ENCODE data around the gene EPAS1. TPM values are rescaled to one million over a fixed set of nuclear protein-coding genes. Genes with fewer than 3 reads are reported as not detected.

The EPAS1 gene
- polyA plus RNA-seq, 4 donors = 39.2 to 62.4 (median 43.0) TPM

DNA sequence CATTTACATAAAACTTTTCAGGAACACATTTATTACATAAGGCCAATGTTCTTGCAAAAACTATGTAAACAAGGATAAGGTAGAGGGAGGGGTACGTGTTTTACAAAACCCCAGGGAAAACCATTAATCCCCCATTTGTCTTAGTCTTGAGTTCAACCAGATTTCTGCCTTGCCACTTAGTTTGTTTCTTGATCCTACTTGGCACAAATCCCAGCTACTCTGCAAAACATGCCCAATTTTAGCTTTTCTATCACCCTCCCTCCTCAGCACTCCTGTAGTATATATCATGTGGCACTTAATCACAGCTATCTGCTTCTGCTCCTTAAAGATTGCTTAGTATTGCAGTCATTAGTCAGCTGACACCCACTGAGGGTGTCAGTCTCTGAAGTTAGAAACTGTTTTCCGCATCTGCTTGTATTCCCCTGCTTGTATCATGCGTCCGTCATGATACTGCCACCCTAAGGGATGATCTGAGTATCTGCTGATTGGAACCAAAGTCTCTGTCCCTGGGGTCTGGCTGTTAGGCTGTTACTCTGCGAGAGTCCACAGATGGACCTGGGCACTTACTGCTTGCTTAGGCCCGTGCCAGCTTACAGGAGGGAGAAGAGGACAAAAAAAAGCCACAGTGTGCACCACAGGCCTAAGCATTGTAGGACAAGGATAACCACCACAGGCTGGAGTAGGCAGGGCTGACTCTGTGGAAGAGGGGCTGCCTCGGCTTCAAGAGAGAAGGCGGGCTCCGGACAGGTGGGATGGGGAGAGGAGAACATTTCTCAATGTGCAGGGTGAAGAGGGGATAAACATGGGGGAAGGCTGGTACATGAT is 82.2 kb downstream of the EPAS1 start:
- DNase-seq (ENCODE audit: low read depth in 4 of 4, low spot score in 2 of 4) = no peak

DNA sequence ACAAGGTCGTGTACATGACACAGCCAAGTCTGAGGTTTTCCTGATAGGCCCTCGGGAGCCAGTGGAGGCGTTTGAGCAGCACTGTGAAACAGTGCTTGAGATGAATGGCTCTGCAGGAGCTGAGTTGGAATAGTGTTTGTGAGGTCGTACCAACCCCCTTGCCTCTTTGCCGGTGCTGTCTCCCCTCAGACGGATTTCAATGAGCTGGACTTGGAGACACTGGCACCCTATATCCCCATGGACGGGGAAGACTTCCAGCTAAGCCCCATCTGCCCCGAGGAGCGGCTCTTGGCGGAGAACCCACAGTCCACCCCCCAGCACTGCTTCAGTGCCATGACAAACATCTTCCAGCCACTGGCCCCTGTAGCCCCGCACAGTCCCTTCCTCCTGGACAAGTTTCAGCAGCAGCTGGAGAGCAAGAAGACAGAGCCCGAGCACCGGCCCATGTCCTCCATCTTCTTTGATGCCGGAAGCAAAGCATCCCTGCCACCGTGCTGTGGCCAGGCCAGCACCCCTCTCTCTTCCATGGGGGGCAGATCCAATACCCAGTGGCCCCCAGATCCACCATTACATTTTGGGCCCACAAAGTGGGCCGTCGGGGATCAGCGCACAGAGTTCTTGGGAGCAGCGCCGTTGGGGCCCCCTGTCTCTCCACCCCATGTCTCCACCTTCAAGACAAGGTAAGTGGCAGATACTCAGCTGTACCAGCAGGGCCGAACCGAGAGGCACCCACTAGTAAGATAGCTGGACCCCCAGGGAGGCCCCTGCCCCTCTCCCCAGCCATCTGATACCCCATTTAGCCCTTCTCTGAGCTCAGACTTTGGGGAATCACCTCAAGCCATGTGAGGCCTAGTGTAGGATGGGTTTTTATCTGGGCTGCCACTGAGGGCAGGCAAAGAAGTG is 83.1 kb downstream of the EPAS1 start:
- DNase-seq (ENCODE audit: low read depth in 4 of 4, low spot score in 2 of 4) = no peak

- no peak for DNase-seq (ENCODE audit: low read depth in 4 of 4, low spot score in 2 of 4)
Measured at GRCh38 chr2:46381263-46381849, 84.1 kb downstream of the EPAS1 start.

GRCh38 chr2:46381871-46382270 is 84.7 kb downstream of the EPAS1 start:
- no peak for DNase-seq (ENCODE audit: low read depth in 4 of 4, low spot score in 2 of 4)

DNA sequence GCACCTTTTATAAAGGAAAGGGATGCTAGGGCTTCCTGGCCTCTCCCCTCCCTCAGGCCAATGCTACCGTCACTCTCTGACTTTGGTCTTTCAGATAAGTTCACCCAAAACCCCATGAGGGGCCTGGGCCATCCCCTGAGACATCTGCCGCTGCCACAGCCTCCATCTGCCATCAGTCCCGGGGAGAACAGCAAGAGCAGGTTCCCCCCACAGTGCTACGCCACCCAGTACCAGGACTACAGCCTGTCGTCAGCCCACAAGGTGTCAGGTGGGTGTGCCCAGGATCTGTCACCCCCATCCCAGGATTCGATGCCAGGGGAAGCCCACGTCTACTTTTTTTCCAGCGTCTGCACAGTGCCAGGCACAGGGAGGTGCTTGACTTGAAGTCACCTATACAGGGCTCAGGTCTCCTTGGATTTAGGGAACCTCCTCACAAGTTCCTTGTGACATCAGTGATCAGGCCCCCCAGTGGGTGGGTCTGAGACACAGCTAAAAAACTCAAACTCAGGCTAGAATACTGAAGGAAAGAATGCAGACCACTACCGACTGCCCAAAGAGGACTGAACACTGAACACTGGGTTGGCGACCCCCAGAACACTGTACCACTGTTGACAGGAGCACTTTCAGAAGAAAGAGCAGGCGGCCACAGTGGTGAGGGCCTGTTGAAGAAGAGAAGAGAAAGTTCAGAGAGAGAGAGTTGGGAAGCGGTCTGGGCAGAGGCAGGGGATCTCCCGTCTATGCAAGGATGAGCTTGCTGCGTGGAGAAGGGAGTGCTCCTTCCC is 85.3 kb downstream of the EPAS1 start:
- no peak for DNase-seq (ENCODE audit: low read depth in 4 of 4, low spot score in 2 of 4)

- no peak for DNase-seq (ENCODE audit: low read depth in 4 of 4, low spot score in 2 of 4)
Measured at GRCh38 chr2:46383113-46383395, 85.8 kb downstream of the EPAS1 start.

DNA sequence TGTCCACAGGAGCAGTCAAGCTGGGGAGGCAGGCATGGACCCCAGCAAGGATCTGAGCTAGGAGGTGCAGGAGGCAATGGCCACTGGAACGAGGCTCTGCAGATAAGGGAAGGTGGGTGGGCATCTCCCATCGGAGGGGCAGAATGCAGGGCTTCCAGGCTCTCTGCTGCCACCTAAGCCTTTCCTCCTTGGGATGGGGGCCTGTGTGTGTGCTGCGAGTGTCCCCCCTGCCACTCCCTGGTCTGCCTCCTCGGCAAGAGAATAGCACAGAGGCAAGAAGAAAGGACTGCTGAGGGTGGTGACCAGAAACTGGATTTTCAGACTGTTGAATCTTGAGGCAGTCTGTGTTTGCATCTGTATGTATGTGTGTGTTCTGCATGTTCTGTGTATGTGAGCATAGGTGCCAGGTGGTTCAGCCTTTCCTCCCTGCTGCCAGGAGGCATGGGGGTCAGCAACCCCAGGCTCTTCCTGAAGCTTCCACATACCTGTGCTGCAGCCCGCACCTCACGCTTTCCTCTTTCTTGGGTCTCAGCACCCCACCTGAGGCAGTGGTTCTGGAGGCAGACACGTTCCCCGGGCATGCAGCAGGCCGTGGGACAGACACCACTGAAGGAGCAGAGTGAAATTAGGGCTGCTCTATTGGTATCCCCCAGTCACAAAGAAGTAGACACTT is 86.7 kb downstream of the EPAS1 start:
- no peak for DNase-seq (ENCODE audit: low read depth in 4 of 4, low spot score in 2 of 4)

- DNase-seq (ENCODE audit: low read depth in 4 of 4, low spot score in 2 of 4) = no peak
Measured at GRCh38 chr2:46384457-46384815, 87.2 kb downstream of the EPAS1 start.

DNA sequence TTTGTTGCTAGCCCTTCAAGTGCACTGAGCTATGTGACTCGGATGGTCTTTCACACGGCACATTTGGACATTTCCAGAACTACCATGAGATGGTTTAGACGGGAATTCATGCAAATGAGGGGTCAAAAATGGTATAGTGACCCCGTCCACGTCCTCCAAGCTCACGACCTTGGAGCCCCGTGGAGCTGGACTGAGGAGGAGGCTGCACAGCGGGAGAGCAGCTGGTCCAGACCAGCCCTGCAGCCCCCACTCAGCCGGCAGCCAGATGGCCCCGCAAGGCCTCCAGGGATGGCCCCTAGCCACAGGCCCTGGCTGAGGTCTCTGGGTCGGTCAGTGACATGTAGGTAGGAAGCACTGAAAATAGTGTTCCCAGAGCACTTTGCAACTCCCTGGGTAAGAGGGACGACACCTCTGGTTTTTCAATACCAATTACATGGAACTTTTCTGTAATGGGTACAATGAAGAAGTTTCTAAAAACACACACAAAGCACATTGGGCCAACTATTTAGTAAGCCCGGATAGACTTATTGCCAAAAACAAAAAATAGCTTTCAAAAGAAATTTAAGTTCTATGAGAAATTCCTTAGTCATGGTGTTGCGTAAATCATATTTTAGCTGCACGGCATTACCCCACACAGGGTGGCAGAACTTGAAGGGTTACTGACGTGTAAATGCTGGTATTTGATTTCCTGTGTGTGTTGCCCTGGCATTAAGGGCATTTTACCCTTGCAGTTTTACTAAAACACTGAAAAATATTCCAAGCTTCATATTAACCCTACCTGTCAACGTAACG is 88.8 kb downstream of the EPAS1 start:
- no peak for DNase-seq (ENCODE audit: low read depth in 4 of 4, low spot score in 2 of 4)

DNA sequence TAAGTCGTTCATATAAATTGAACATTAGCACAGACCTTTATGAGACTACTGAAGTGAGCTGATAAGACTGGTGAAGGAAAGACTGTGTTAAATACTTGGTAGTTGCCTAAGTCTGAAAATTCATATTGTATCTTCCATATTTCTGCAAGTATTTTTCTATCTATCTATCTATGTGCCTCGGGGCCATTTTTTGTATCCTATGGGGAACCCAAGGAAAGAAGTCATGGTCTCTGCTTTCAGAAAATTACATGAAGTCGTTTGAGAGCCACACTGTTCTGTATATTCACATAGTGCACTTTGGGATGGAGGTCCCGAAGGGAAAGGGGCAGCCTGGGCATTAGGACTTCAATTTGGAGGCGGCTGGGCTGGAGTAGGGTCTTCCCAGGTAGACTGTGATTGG is 89.6 kb downstream of the EPAS1 start:
- no peak for DNase-seq (ENCODE audit: low read depth in 4 of 4, low spot score in 2 of 4)

- DNase-seq (ENCODE audit: low read depth in 4 of 4, low spot score in 2 of 4) = no peak
Measured at GRCh38 chr2:46387292-46387691, 90.1 kb downstream of the EPAS1 start.

DNA sequence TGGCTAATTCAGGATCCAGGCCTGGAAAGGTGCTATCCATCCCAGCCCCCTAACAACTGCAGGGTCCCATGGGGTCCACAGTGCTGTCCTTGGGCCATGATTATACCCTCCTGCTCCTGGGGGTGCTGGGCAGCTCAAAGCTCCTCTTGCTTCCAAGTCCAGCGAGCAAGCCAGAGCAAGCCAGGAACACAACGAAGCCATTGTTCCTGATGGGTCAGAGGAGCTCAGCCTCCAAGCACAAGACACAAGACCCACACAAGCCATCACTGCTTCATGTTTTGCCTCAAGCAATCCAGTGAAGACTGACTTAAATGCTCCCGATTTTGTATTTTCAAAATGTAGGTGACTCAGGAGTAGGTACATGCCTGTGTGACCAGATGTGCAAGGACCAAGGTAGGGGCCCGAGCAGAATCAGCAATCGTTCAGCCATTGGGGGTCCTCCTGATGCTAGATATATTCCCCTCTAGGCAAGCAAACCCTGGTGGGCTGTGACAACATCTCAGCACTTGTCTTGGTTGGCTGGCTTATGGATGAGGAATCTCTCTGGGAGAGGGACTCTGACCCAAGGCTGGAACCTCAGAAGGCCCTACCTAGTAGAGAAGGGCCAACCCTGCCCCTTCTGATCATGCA is 90.8 kb downstream of the EPAS1 start:
- no peak for DNase-seq (ENCODE audit: low read depth in 4 of 4, low spot score in 2 of 4)

DNA sequence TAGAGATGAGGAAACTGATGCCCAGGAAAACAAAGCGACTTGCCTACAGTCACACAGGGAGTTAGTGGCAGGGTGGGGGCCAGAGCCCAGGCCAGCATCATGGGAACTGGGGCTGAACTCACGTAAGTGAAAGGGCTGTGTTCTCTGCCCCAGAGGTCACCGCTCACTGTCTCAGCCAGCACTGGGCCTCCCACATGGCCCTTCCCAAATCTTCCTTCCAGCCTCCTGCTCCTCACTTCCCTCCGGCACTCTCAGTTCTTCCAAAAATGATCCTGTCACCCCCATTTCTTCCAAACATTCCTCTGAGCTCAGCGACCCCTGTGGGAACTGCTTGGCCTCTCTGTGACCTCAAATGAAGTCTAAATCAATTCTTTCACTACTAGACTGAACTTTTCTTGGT is 91.7 kb downstream of the EPAS1 start:
- no peak for DNase-seq (ENCODE audit: low read depth in 4 of 4, low spot score in 2 of 4)

DNA sequence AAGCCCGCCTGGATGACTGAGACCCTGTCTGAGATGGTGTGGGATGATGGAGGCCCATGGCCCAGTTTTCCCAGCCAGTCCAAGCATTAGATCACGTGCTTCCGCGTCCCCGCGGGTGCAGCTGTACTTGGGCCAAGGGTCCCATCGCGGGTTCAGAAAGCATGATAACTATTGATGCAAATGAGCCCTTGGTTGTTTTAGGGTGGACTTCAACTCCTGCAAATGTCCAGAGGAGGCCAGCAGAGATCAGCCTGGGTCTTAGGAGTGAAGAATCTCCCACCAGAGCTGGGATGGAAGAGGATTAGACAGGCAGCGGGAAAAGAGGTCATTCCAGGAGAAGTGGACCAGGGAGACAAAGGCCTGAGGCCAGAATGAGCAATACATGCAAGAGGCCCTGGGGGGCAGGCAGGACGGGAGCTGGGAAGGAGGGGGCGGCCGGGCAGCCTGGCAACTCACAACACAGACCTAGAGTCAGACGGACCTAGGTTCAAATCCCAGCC is 92.3 kb downstream of the EPAS1 start:
- DNase-seq (ENCODE audit: low read depth in 4 of 4, low spot score in 2 of 4) = no peak

GRCh38 chr2:46390036-46390435 is 92.8 kb downstream of the EPAS1 start:
- no peak for DNase-seq (ENCODE audit: low read depth in 4 of 4, low spot score in 2 of 4)

DNA sequence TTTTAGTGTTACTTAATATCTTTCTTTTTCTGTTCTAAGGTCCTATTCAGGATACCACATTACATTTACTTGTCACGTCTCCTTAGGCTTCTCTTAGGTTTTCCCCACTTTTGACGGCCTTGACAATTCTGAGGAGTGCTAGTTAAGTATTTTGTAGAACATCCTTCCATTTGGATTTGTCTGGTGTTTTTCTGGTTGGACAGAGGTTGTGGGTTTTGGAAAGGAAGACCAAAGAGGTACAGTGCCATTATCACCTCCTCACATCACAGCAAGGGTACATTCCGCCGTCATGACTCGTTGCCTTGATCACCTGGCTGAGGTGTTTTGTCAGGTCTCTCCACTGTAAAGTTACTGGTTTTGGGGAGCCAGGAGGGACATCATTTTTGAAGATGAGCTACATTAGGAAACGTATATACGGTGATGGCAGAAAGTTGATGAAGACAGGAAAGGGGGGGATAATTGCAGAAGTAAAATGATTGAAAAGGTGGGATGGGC is 93.7 kb downstream of the EPAS1 start:
- DNase-seq (ENCODE audit: low read depth in 4 of 4, low spot score in 2 of 4) = no peak

GRCh38 chr2:46392561-46393346 is 95.5 kb downstream of the EPAS1 start:
- no peak for DNase-seq (ENCODE audit: low read depth in 4 of 4, low spot score in 2 of 4)

DNA sequence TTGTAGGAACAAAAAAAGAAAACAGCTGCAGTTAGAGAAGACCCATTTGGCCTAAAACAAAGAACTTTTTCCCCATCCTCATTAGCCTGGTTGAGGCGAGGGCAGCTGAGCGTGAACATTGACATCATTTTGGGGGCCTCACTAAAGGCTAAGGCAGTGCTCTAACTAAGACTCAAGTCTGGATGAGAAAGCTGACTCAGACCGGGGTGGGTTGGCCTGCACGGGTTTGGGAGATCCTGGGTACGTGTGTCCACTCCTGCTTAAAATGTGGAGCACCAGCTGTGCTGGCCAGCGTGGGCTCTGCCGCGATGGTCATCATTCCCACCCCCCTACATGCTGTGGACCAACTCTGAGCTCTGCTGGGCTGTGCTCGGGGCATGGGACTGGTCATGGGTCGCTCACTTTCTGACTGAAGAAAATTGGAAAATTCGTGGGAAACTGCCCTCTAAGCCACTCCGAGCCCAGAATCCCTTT is 96.2 kb downstream of the EPAS1 start:
- no peak for DNase-seq (ENCODE audit: low read depth in 4 of 4, low spot score in 2 of 4)
